ENCODE data around the gene RPEL1. TPM values are rescaled to one million over a fixed set of nuclear protein-coding genes. Genes with fewer than 3 reads are reported as not detected.

The RPEL1 gene
- total and polyA plus RNA-seq, 2 of the 8 experiments (the other 6 are each of a cell fraction or from before 2014, with no cell fraction given): 0.12 TPM; not detected in 1

GRCh38 chr10:103197174-103197573, 48.5 kb upstream of the RPEL1 start:
- Histone ChIP-seq H2BK20ac (ENCODE audit: low read length) (no peak overlapping the region), H3K56ac (replicated peaks; ENCODE audit: insufficient read length, low read depth, low read length) (no peak overlapping the region), H3K9ac (replicated peaks in 1 of 4; ENCODE audit: extremely low read depth in 1 of 4, low read depth in 3 of 4, low read length in 3 of 4) (no peak overlapping the region), H4K91ac (replicated peaks; ENCODE audit: insufficient read length, low read length) (no peak overlapping the region), H3K9me3 (ENCODE audit: insufficient read depth in 2 of 2, low read depth in 1 of 2, low read length in 1 of 2) (no peaks in the 10 kb centered on the region), H3K18ac (ENCODE audit: extremely low read depth, low read length) (no peak overlapping the region; the same call in 1 of the 2 replicates), H3K4me2 (ENCODE audit: insufficient read depth in 1 of 2, low read depth in 2 of 2, low read length in 2 of 2) (no peak overlapping the region), H2BK5ac (ENCODE audit: low read depth, low read length) (no peak overlapping the region), H3K4me3 (ENCODE audit: extremely low read depth in 1 of 4, insufficient read depth in 2 of 4, low read depth in 3 of 4, low read length in 4 of 4) (no peak overlapping the region), H2BK120ac (replicated peaks; ENCODE audit: low read depth, low read length) (no peak overlapping the region), H3K4ac (replicated peaks; ENCODE audit: insufficient read length, low read depth, low read length) (no peak overlapping the region), H4K5ac (ENCODE audit: insufficient read length, low read depth, low read length) (no peak overlapping the region), H2AK5ac (ENCODE audit: low read depth, low read length) (no peak overlapping the region), H3K14ac (ENCODE audit: insufficient read length) (no peak overlapping the region), H3K27me3 (replicated peaks in 1 of 4; ENCODE audit: control insufficient read depth in 3 of 4, extremely low read depth in 1 of 4, insufficient read depth in 3 of 4, low read length in 3 of 4) (peaks cover 0 to 6% (median 1%) of the 10 kb centered on the region in 4 experiments; a peak in 4 of 7 replicates), H3K36me3 (ENCODE audit: control insufficient read depth in 2 of 4, insufficient read depth in 4 of 4, low read length in 3 of 4) (no peaks in the 10 kb centered on the region), H2AFZ (ENCODE audit: low read length) (no peak overlapping the region), H3K27ac (ENCODE audit: low read depth, low read length) (no peak overlapping the region), H3K79me1 (ENCODE audit: low read depth, low read length) (no peaks in the 10 kb centered on the region; the same call in 1 of the 2 replicates), H4K8ac (ENCODE audit: extremely low read depth, insufficient read depth, low read length) (no peak overlapping the region), H3K79me2 (ENCODE audit: control insufficient read depth in 1 of 2, insufficient read depth in 2 of 2, low read length in 2 of 2) (peaks cover 0 to 3% of the 10 kb centered on the region in 2 experiments; a peak in 1 of 4 replicates), H4K20me1 (replicated peaks in 1 of 2; ENCODE audit: control insufficient read depth in 1 of 2, insufficient read depth in 2 of 2, low read length in 2 of 2) (no peaks in the 10 kb centered on the region), H2BK15ac (ENCODE audit: low read length) (no peak overlapping the region), H3K4me1 (replicated peaks in 1 of 4; ENCODE audit: control insufficient read depth in 3 of 4, insufficient read depth in 4 of 4, low read length in 3 of 4) (peaks cover 4 to 15% (median 6%) of the 10 kb centered on the region in 4 experiments; a peak in 6 of 7 replicates), H2BK12ac (ENCODE audit: low read depth, low read length) (peak overlapping the region; percentile 53; the same call in 1 of the 2 replicates), H3K23me2 (ENCODE audit: low read depth, low read length) (peaks cover 5% of the 10 kb centered on the region), H3K23ac (ENCODE audit: insufficient read length) (no peak overlapping the region)
- TF ChIP-seq NANOG (IDR thresholded peaks at IDR 0.05; ENCODE audit: insufficient read depth, low read depth, low read length, poor library complexity, severe bottlenecking) (peak; percentile 76), BRCA1 (IDR thresholded peaks at IDR 0.05; ENCODE audit: low read depth, low read length) (no peak)
- ChIA-PET POLR2A (ENCODE audit: partially characterized antibody) (interaction anchor here (0.6 to 0.8 kb wide), 2 partner anchors 29 to 57 kb away, joined by 3 to 5 read pairs; no protein-coding TSS in a partner anchor), CTCF (ENCODE audit: partially characterized antibody) (interaction anchor here (0.6 to 1.5 kb wide), 6 partner anchors 19 to 334 kb away, joined by 3 to 5 read pairs (median 4); partner anchors contain the start of gene TAF5)
- DNase-seq (ENCODE audit: low read depth in 1 of 2, low spot score in 2 of 2) (no peak), FAIRE-seq (no peak)
- 96% methylated on average over 3 of the region's 3 CpGs; no CpG with 5 or more reads in 1 of the 2 experiments for WGBS, 2 experiments (ENCODE audit: extremely low coverage in 1 of 2, insufficient coverage in 1 of 2, insufficient read length in 1 of 2, insufficient replicate concordance in 2 of 2, low coverage in 1 of 2, low lambda C conversion rate in 2 of 2, missing lambda C conversion rate in 1 of 2)
